B cell (primary cell): ENCODE data around the gene CSNK1G1. TPM values are rescaled to one million over a fixed set of nuclear protein-coding genes. Genes with fewer than 3 reads are reported as not detected.

Experiments used
- ATAC-seq: fragments of 200-7000 bp; cut with Tn5 transposase; one replicate; pipeline ENCODE4 v1.10.0; 2021; ENCODE audit warnings: low read depth, mild to moderate bottlenecking, moderate number of reproducible peaks, moderate library complexity
- CTCF ChIA-PET: fragments of 350-600 bp; sonication (Branson Sonifier 250); formaldehyde crosslinking; loops from one replicate; lab custom pipeline; 2021; ENCODE audit warnings: antibody characterized with exemption, inconsistent platforms; lab: Charles Lee
- POLR2A ChIA-PET: fragments of 350-600 bp; sonication (Branson Sonifier 250); formaldehyde crosslinking; loops from one replicate; lab custom pipeline; 2021; ENCODE audit warnings: antibody characterized with exemption; lab: Charles Lee
- DNase-seq: peaks from one replicate; pipeline ENCODE4 v3.0.0; 2013
- H2AFZ ChIP-seq: 2 replicates; pipeline ENCODE4 v1.6.1; 2012; ENCODE audit warnings: mild to moderate bottlenecking, low read depth, low read length; ENCODE audit not compliant: insufficient read depth, poor library complexity, severe bottlenecking
- H3K27ac ChIP-seq, 2 donors: 1 replicate in 1 of 2; 2 replicates in 1 of 2; pipeline ENCODE4 v1.5.1; 2012 to 2013; ENCODE audit warnings: low read length in 2 of 2, mild to moderate bottlenecking in 2 of 2, moderate library complexity in 1 of 2
- H3K27me3 ChIP-seq, 4 experiments: fragments of 200-600 bp in 1 of 4; sonication (generic) in 1 of 4; replicated peaks in 1 of 4; 1 replicate in 2 of 4; 2 replicates in 2 of 4; pipeline versions ENCODE4 v1.6.1 to v1.7.0; 2013 to 2016; ENCODE audit warnings: low read length in 3 of 4, mild to moderate bottlenecking in 2 of 4, mixed read lengths in 1 of 4, moderate library complexity in 1 of 4; ENCODE audit not compliant: insufficient read depth in 4 of 4, control insufficient read depth in 3 of 4; ENCODE audit errors: control extremely low read depth in 1 of 4
- H3K36me3 ChIP-seq, 2 experiments: replicated peaks in 1 of 2; 1 replicate in 1 of 2; 2 replicates in 1 of 2; pipeline versions ENCODE4 v1.6.1 to v1.7.1; 2013; ENCODE audit warnings: low read length in 1 of 2; ENCODE audit not compliant: insufficient read depth in 2 of 2, control insufficient read depth in 1 of 2; ENCODE audit errors: control extremely low read depth in 1 of 2, extremely low read depth in 1 of 2
- H3K4me1 ChIP-seq, 2 donors: fragments of 200-600 bp in 1 of 2; sonication (generic) in 1 of 2; 1 replicate in 1 of 2; 2 replicates in 1 of 2; pipeline versions ENCODE4 v1.5.1 to v1.6.1; 2013 to 2017; ENCODE audit warnings: low read length in 2 of 2; ENCODE audit not compliant: control insufficient read depth in 2 of 2, insufficient read depth in 2 of 2
- H3K4me2 ChIP-seq: replicated peaks from 2 replicates; pipeline ENCODE3; 2012; ENCODE audit warnings: mild to moderate bottlenecking, low read depth, low read length; ENCODE audit not compliant: poor library complexity, severe bottlenecking
- H3K4me3 ChIP-seq, 5 experiments: fragments of 200-600 bp in 1 of 5; sonication (generic) in 1 of 5; 1 replicate in 3 of 5; 2 replicates in 2 of 5; pipeline versions ENCODE4 v1.5.1 to v1.7.0; 2011 to 2016; ENCODE audit warnings: low read length in 4 of 5, mild to moderate bottlenecking in 4 of 5, low read depth in 2 of 5, control low read depth in 1 of 5, moderate library complexity in 1 of 5; ENCODE audit not compliant: insufficient read depth in 1 of 5; ENCODE audit errors: control extremely low read depth in 1 of 5, extremely low read depth in 1 of 5
- H3K79me2 ChIP-seq: fragments of 200-600 bp; sonication (generic); one replicate; pipeline ENCODE4 v1.6.0; 2016; ENCODE audit warnings: low read length; ENCODE audit not compliant: control insufficient read depth, insufficient read depth
- H3K9ac ChIP-seq: fragments of 200-600 bp; sonication (generic); 2 replicates; pipeline ENCODE4 v1.6.1; 2017; ENCODE audit warnings: mild to moderate bottlenecking, low read length, moderate library complexity
- H3K9me3 ChIP-seq, 3 donors: one replicate each; pipeline versions ENCODE4 v1.6.1 to v1.7.1; 2013; ENCODE audit warnings: low read length in 2 of 3; ENCODE audit not compliant: control insufficient read depth in 2 of 3, insufficient read depth in 1 of 3; ENCODE audit errors: control extremely low read depth in 1 of 3
- H4K20me1 ChIP-seq: 2 replicates; pipeline ENCODE4 v1.6.0; 2012; ENCODE audit warnings: mild to moderate bottlenecking, low read length; ENCODE audit not compliant: insufficient read depth, control insufficient read depth, poor library complexity, severe bottlenecking
- H3K27ac Mint-ChIP-seq: one replicate; pipeline ENCODE4 v1.8.0; 2021; ENCODE audit warnings: mixed read lengths
- H3K27me3 Mint-ChIP-seq: one replicate; pipeline ENCODE4 v1.8.0; 2021; ENCODE audit warnings: mixed read lengths
- H3K4me1 Mint-ChIP-seq: one replicate; pipeline ENCODE4 v1.8.0; 2021; ENCODE audit warnings: mixed read lengths
- H3K4me3 Mint-ChIP-seq: one replicate; pipeline ENCODE4 v1.8.0; 2021; ENCODE audit warnings: mixed read lengths
- H3K9me3 Mint-ChIP-seq: one replicate; pipeline ENCODE4 v1.8.0; 2022; ENCODE audit warnings: mixed read lengths; ENCODE audit not compliant: insufficient read depth
- CTCF ChIP-seq: fragments of 200-600 bp; IDR thresholded peaks from one replicate; pipeline ENCODE4 v1.8.0; 2022; ENCODE audit warnings: antibody characterized with exemption, mild to moderate bottlenecking
- EZH2 ChIP-seq: IDR thresholded peaks from 2 replicates; pipeline ENCODE4 v1.6.1; 2012; ENCODE audit warnings: borderline replicate concordance, low read depth, mild to moderate bottlenecking, moderate library complexity, low read length; ENCODE audit not compliant: insufficient read depth, poor library complexity, severe bottlenecking
- WGBS: methylation state at CpG from one replicate; pipeline ENCODE4 v1.1.5; 2013; ENCODE audit warnings: missing lambda C conversion rate; ENCODE audit not compliant: insufficient coverage; 5-methylcytosine and 5-hydroxymethylcytosine counted together
- intact Hi-C: fragments of 100-400 bp; cut with micrococcal nuclease; formaldehyde crosslinking; loops from one replicate; pipeline ENCODE4 v1.10.0; 2022
- polyA plus RNA-seq: library from polyadenylated mRNA; depleted of rRNA; stranded (reverse); fragments of >200 nt; gene quantifications from 2 replicates; pipeline ENCODE4 v1.2.3, GENCODE V29; 2012
- total RNA-seq, 2 donors: library from RNA; stranded (reverse); fragments of 120-200 nt in 1 of 2; gene quantifications; 1 replicate in 1 of 2; 2 replicates in 1 of 2; pipeline versions ENCODE4 v1.2.3 to v1.2.4, GENCODE V29; 2013 to 2022

The CSNK1G1 gene
- total and polyA plus RNA-seq, 2 donors (not counting 1 experiment from before 2014, with no cell fraction given): 5.2 to 40.3 TPM

GRCh38 chr15:64337761-64338160 lies 18.2 kb downstream of the CSNK1G1 start:
- no peaks in the 10 kb centered on the region for H3K9me3 Mint-ChIP-seq
- Histone ChIP-seq H3K4me2 (no peak overlapping the region), H3K27ac (no peak overlapping the region), H3K27me3 (no peaks in the 10 kb centered on the region), H3K4me1 (no peaks in the 10 kb centered on the region), H3K36me3 (peaks cover 0 to 11% of the 10 kb centered on the region in 2 experiments), H3K9me3 (peaks cover 0 to 3% (median 0%) of the 10 kb centered on the region in 3 donors), H4K20me1 (peaks cover 5% of the 10 kb centered on the region), H3K79me2 (peaks cover 25% of the 10 kb centered on the region), H3K9ac (no peak overlapping the region), H3K4me3 (no peak overlapping the region), H2AFZ (no peak overlapping the region)
- H3K4me1 Mint-ChIP-seq: peaks cover 10% of the 10 kb centered on the region
- TF ChIP-seq EZH2 (no peak), CTCF (no peak)
- no peak overlapping the region for H3K4me3 Mint-ChIP-seq
- DNase-seq (no peak), ATAC-seq (no peak)
- no CpG with 5 or more reads among the region's 2 CpGs for WGBS
- ChIA-PET CTCF (interaction anchor here (0.6 to 1.4 kb wide), 2 partner anchors 13 to 75 kb away, joined by 3 to 4 read pairs; no protein-coding TSS in a partner anchor), POLR2A (no interaction called here)
- no peaks in the 10 kb centered on the region for H3K27me3 Mint-ChIP-seq
- intact Hi-C loops: no loop called here
- H3K27ac Mint-ChIP-seq: no peak overlapping the region

GRCh38 chr15:64333986-64334929 lies 21.7 kb downstream of the CSNK1G1 start:
- H3K27ac Mint-ChIP-seq: peak overlapping the region; percentile 62
- ChIA-PET CTCF (no interaction called here), POLR2A (no interaction called here)
- Histone ChIP-seq H3K27ac (peak overlapping the region in 1 of 2 donors; percentile 13), H3K4me3 (no peak overlapping the region), H4K20me1 (no peaks in the 10 kb centered on the region), H3K79me2 (peaks cover 7% of the 10 kb centered on the region), H3K4me2 (no peak overlapping the region), H3K36me3 (peaks cover 0 to 2% of the 10 kb centered on the region in 2 experiments), H3K27me3 (no peaks in the 10 kb centered on the region), H3K9me3 (peaks cover 0 to 3% (median 0%) of the 10 kb centered on the region in 3 donors), H3K4me1 (no peaks in the 10 kb centered on the region), H3K9ac (no peak overlapping the region), H2AFZ (no peak overlapping the region)
- no peak for DNase-seq
- H3K4me3 Mint-ChIP-seq: no peak overlapping the region
- ATAC-seq: no peak
- TF ChIP-seq EZH2: no peak
- TF ChIP-seq CTCF: no peak
- no peaks in the 10 kb centered on the region for H3K27me3 Mint-ChIP-seq
- H3K4me1 Mint-ChIP-seq: peaks cover 10% of the 10 kb centered on the region
- intact Hi-C loops: no loop called here
- 70% methylated on average over 3 of the region's 9 CpGs for WGBS
- H3K9me3 Mint-ChIP-seq: no peaks in the 10 kb centered on the region
